ENCODE measurements around the gene MAML3.

MAML3 gene

GRCh38 chr4:139740121-139740520 is 413.9 kb downstream of the MAML3 start:
- no peak for DNase-seq

GRCh38 chr4:139738846-139739613 is 415.0 kb downstream of the MAML3 start:
- DNase-seq, result no peak

DNA sequence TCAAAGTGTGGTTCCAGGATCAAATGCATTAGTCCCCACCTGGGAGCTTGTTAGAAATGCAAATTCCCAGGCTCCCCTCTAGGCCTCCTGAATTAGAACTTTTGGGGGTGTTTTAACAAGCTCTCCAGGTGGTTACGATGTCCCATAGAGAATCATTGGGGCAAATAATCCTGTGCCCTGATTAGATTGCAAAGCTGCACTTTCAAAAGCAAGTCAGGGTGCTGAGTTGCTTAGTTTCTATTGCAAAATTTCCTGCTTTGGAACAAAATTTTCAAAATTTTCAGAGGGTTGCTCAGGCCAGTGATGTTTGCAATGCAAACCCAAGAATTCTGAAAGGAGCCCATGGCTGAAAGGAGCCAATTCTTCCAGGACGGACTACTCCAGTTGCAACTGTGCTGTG is 417.3 kb downstream of the MAML3 start:
- DNase-seq, result no peak

DNA sequence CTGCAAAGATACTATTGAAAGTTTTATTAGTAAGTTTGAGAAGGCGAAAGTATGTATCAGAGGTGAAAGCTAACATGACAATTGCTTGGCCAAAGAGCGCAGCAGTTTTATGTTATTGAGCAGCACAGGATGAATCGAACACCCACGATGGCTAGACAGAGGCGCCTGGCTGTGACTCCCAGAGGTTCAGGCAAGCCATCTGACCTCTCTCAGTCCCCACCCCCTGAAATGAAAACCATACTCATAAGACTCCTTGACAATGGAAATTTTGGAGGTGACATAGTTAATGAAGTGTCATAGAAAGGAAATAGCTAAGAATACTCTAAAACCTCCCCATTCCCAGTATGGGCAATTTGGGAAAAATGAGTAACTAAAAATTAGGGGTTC is 417.7 kb downstream of the MAML3 start:
- DNase-seq, result no peak

DNA sequence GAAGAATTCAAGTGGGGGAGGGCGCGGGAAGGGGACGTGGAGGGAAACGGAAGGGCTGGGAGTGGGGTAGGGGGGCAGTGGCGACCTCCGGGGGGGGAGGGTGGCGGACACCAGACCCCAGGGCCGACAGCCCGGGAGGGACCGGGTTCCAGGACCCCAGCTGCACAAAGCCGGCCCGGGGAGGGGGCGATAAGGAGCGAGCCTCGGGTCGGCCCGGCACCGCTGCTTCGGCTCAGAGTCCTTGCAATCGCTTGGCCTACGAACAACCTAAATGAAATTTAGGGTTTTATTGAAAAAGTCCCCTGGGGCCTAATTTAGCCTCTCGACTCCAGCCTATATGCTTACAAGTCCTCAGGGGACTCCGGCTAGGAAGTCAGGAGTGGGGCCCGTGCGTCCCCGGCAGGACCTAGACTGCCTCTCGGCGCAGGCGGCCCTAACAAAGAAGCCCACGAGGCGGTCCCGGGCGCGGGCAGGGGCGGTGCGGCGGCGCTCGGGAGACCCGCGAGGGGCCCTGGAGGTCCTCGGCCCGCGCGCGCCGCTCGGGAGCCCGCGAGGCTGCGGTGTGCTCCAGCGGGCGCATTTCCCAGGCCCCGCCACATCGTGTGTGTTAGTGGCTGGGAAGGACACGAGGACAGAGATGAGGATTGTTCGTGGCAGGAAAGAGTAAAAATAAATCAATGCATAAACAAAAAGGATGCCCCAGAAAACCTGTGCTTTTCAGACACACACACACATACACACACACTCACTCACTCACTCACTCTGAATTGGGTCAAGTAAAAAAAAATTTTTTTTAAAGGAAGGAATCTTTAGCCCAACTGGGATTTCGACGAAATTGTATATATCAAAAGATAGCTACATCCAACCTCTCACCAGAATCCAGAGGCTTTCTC is 418.4 kb downstream of the MAML3 start:
- peak in 1 of 3 experiments; percentile 49 for DNase-seq

GRCh38 chr4:139734875-139735380 is 419.1 kb downstream of the MAML3 start:
- DNase-seq, result peak; percentile 90 to 99 (median 96)

GRCh38 chr4:139734201-139734874 is 419.6 kb downstream of the MAML3 start:
- peak in 2 of 3 experiments; percentile 42 to 76 for DNase-seq

DNA sequence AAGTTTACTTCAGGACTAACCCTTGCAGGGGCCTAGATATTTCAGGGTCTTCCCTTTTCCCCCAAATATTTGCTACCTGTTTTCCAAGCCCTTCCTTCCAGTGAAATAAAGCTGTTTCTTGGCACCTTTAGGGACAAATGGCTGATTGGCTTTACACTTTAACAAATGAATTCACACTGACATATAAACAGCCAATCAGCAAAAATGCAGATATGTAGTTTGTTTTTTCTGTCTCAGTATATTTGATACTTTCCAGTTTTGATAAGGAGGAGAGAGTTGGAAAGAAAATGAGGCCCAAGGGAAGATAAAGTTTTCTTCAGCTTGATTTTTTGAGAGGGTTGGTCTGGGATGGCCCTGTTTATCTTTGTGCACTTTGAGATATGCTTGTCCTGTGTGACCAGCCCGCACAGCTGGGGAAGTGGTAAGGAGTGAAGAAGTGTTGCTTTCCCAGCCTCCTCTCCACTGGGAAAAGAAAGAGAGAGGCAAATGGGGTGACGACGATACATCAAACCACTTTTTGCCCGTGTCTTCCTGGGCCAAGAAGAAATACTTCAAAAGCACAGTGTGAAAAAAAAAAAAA is 420.9 kb downstream of the MAML3 start:
- DNase-seq, result no peak

- DNase-seq, result peak; percentile 63 to 98 (median 86)
Observed at GRCh38 chr4:139728840-139729239, 425.1 kb downstream of the MAML3 start.

DNA sequence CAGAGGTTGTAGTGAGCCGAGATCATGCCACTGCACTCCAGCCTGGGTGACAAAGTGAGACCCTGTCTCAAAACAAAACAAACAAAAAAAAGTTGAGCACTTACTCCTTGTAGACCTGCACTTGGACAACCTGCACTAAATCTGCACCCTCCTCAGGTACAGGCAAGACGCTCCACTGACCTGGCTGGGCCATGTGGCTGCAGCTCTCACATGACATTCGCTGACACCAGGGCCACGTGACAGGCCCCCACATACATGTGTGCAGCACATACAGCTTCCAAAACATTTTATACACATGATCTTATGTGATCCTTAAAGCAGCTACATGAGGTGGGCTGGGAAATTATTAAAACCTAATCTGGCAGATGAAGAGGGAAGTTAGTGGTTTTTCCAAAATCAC is 425.8 kb downstream of the MAML3 start:
- DNase-seq, result no peak

DNA sequence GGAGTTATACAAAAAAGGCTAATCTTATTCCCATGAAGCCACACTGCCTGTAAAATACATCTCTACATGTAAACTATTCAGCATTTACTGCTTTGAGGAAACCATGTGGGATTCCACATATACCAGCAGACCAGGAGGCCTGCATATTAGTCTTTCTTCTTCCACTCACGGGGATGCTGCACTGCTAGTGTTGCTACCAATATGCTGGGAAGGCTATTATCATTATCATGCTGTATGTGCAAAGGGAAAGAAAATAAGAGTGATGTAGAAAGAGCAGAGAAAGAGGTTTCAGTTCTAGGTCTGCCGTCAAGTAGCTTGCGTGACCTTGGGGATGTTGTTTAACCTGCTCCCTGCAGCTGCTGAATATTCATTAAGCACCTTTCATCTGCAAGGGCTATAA is 427.4 kb downstream of the MAML3 start:
- DNase-seq, result no peak

- DNase-seq, result no peak
Observed at GRCh38 chr4:139725236-139725635, 428.7 kb downstream of the MAML3 start.

- no peak for DNase-seq
Observed at GRCh38 chr4:139721789-139722188, 432.2 kb downstream of the MAML3 start.

- DNase-seq, result no peak
Observed at GRCh38 chr4:139720806-139721205, 433.2 kb downstream of the MAML3 start.

DNA sequence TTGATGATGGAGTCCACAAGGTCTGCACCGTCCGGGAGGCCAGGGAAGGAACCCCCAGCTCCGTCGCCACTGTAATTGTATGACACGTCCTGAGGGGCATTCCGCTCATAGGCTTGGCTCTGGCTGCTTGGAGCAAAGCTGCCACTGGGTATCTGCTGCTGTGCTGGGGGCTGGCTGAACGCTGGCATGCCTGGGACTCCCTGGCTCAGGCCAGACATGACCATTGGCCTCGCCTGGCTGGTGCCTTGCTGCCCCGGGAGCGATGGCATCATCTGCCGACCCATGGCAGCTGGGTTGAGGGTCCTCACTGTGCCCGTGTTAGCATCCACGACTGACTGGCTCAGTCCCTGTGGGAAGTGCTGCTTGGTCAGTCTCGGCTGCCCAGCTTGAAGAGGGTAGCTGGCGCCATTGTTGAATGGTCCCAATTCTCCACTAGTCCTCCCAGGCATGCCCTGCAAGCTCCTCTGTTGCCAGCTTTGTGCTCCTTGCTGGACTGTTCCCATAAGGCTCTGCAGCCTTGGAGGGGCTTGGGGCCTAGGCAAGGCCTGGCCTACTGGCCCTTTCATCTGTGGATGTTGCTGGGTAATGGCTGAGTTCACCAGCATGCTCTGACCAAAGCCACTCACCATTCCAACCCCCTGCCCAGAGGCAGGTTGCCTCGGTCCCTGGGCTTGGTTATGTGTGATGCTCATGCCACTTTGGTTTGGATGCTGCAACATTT is 434.4 kb downstream of the MAML3 start:
- no peak for DNase-seq

DNA sequence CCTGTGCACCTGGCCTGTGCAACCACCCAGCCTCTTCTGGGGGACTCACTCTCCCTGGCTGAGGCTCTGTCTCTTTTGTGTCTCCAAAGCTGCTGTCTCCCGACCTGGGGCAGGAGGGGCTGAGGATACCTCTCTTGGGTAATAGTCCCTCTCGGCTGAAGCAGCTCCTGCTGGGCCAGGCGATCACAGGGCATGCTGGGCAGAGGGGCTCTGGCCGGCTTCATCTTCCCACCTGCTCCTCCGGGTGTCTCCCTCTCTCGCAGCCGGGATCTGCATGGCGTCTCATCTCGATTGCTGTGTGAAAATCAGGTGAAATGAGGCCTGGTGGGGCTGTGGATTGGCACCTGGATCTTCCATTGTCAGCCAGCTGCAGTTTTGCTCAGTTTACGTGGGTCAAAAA is 435.2 kb downstream of the MAML3 start:
- no peak for DNase-seq

GRCh38 chr4:139718358-139718757 is 435.6 kb downstream of the MAML3 start:
- no peak for DNase-seq

- no peak for DNase-seq
Observed at GRCh38 chr4:139715746-139716391, 438.1 kb downstream of the MAML3 start.

- no peak for DNase-seq
Observed at GRCh38 chr4:139712882-139713281, 441.1 kb downstream of the MAML3 start.

DNA sequence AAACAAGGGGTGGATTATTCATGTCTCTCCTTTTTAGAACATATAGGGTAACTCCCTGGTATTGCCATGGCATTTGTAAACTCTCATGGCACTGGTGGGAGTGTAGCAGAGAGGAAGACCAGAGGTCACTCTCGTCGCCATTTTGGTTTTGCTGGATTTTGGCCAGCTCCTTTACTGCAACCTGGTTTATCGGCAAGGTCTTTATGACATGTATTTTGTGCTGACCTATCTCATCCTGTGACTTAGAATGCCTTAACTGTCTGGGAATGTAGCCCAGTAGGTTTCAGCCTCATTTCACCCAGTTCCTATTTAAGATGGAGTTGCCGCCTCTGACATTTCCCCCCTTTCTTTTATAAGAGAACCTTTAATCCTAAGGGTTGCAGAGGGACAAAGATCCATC is 442.5 kb downstream of the MAML3 start:
- no peak for DNase-seq

GRCh38 chr4:139710073-139710472 is 443.9 kb downstream of the MAML3 start:
- no peak for DNase-seq

DNA sequence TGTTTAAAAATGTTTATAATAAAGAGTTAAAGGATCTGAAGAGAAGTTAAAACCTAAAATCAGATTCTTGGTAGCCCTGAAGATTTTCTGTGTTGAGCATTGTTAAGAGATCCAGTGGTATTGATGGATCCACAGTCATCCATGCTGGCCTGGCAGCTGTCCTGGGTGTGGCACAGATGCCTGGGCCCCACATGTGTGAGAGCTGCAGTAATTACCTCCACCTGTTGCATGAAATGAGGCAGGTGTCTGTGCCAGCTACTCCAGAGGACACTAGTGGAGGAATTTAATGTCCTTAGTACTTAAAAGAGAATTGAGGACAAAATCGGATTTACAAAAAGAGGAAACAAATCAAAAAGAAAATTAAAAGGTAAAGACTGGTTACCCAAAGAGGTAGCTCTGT is 444.3 kb downstream of the MAML3 start:
- peak in 1 of 3 experiments; percentile 12 for DNase-seq

Data from NCI-H1417 (cell line).